Measurements from ENCODE around the gene TEX29.

TEX29 gene

GRCh38 chr13:111344471-111345191, 24.2 kb downstream of the TEX29 start:
- peak; percentile 96 for DNase-seq

GRCh38 chr13:111345682-111346081, 25.2 kb downstream of the TEX29 start:
- no peak for DNase-seq

GRCh38 chr13:111346101-111346680, 25.7 kb downstream of the TEX29 start:
- no peak for DNase-seq

- DNase-seq, result no peak
These were observed 27.0 kb downstream of the TEX29 start for GRCh38 chr13:111347438-111347837.

- DNase-seq, result no peak
These were observed 33.1 kb downstream of the TEX29 start for GRCh38 chr13:111353508-111353907.

- no peak for DNase-seq
These were observed 34.3 kb downstream of the TEX29 start for GRCh38 chr13:111354789-111355188.

GRCh38 chr13:111356795-111357194, 36.4 kb downstream of the TEX29 start:
- DNase-seq, result no peak

GRCh38 chr13:111359237-111359915, 38.9 kb downstream of the TEX29 start:
- DNase-seq, result no peak

GRCh38 chr13:111359930-111360329, 39.5 kb downstream of the TEX29 start:
- DNase-seq, result no peak

GRCh38 chr13:111360452-111360851, 40.0 kb downstream of the TEX29 start:
- DNase-seq, result no peak

GRCh38 chr13:111361046-111361872, 40.8 kb downstream of the TEX29 start:
- no peak for DNase-seq

GRCh38 chr13:111361873-111362648, 41.6 kb downstream of the TEX29 start:
- DNase-seq, result no peak

GRCh38 chr13:111363121-111363520, 42.7 kb downstream of the TEX29 start:
- DNase-seq, result no peak

GRCh38 chr13:111363591-111363990, 43.1 kb downstream of the TEX29 start:
- DNase-seq, result no peak

- DNase-seq, result no peak
These were observed 44.9 kb downstream of the TEX29 start for GRCh38 chr13:111365149-111366005.

- DNase-seq, result no peak
These were observed 46.9 kb downstream of the TEX29 start for GRCh38 chr13:111367340-111367739.

- DNase-seq, result no peak
These were observed 47.6 kb downstream of the TEX29 start for GRCh38 chr13:111368091-111368490.

GRCh38 chr13:111370147-111370546, 49.7 kb downstream of the TEX29 start:
- no peak for DNase-seq

- no peak for DNase-seq
These were observed 50.4 kb downstream of the TEX29 start for GRCh38 chr13:111370570-111371535.

- DNase-seq, result no peak
These were observed 51.3 kb downstream of the TEX29 start for GRCh38 chr13:111371720-111372119.
